ENCODE data around the gene HMGCS2.

Gene HMGCS2

GRCh38 chr1:119713749-119714456, 54.8 kb downstream of the HMGCS2 start (continued):
- TF ChIP-seq ZNF366 (tag by site-specific recombination; conservative IDR thresholded peaks at IDR 0.05) (peak; percentile 62; the same call in 1 of the 2 replicates), ZNF747 (tag by site-specific recombination; IDR thresholded peaks at IDR 0.05) (no peak), ZNF239 (tag by site-specific recombination; IDR thresholded peaks at IDR 0.05) (no peak), ZNF548 (tag by site-specific recombination; IDR thresholded peaks at IDR 0.05) (no peak), MEIS1 (CRISPR knock-in tag; IDR thresholded peaks at IDR 0.05; ENCODE audit: borderline replicate concordance) (no peak), ZNF561 (tag by site-specific recombination; IDR thresholded peaks at IDR 0.05; ENCODE audit: borderline replicate concordance) (peak; percentile 61; the same call in 1 of the 2 replicates), KLF9 (tag by site-specific recombination; IDR thresholded peaks at IDR 0.05; ENCODE audit: low read depth) (peak; percentile 60; the same call in 1 of the 2 replicates), ZNF629 (tag by site-specific recombination; IDR thresholded peaks at IDR 0.05) (peak; percentile 35; the same call in 1 of the 2 replicates), OSR2 (tag by site-specific recombination; IDR thresholded peaks at IDR 0.05) (0 out of 2 replicates have a peak, but pooled peaks have one; percentile 11), REST (tag by site-specific recombination; IDR thresholded peaks at IDR 0.05) (peak; percentile 84), ZNF623 (tag by site-specific recombination; IDR thresholded peaks at IDR 0.05) (no peak), ZNF707 (tag by site-specific recombination; IDR thresholded peaks at IDR 0.05) (no peak), ZNF146 (tag by site-specific recombination; IDR thresholded peaks at IDR 0.05) (no peak), ZNF324 (tag by site-specific recombination; IDR thresholded peaks at IDR 0.05) (no peak), PRDM4 (tag by site-specific recombination; IDR thresholded peaks at IDR 0.05) (peak; percentile 24; the same call in 1 of the 2 replicates), ZNF37A (tag by site-specific recombination; IDR thresholded peaks at IDR 0.05) (no peak), ZBTB11 (tag by site-specific recombination; conservative IDR thresholded peaks at IDR 0.05; ENCODE audit: low read depth) (no peak), PRDM1 (tag by site-specific recombination; IDR thresholded peaks at IDR 0.05) (0 out of 2 replicates have a peak, but pooled peaks have one; percentile 57), ZNF132 (tag by site-specific recombination; IDR thresholded peaks at IDR 0.05; ENCODE audit: borderline replicate concordance) (no peak), ZNF280C (tag by site-specific recombination; IDR thresholded peaks at IDR 0.05) (no peak), ZNF645 (tag by site-specific recombination; IDR thresholded peaks at IDR 0.05) (no peak), KLF1 (tag by site-specific recombination; IDR thresholded peaks at IDR 0.05) (peak; percentile 75), INSM2 (tag by site-specific recombination; IDR thresholded peaks at IDR 0.05) (no peak), KLF10 (tag by site-specific recombination; IDR thresholded peaks at IDR 0.05) (0 out of 2 replicates have a peak, but pooled peaks have one; percentile 62)
